ENCODE results near the gene DNAJC5G. TPM values are rescaled to one million over a fixed set of nuclear protein-coding genes. Genes with fewer than 3 reads are reported as not detected.

DNAJC5G gene
- total and polyA plus RNA-seq, 9 of the 15 experiments (the other 6 are each of a cell fraction or from before 2014, with no cell fraction given) = not detected

- TF ChIP-seq HDAC2 (IDR thresholded peaks at IDR 0.05) (no peak), ZNF24 (IDR thresholded peaks at IDR 0.05) (peak; percentile 39; the same call in 1 of the 2 replicates), ASH1L (IDR thresholded peaks at IDR 0.05; ENCODE audit: borderline replicate concordance, low read depth, partially characterized antibody) (no peak), SPI1 (IDR thresholded peaks at IDR 0.05; ENCODE audit: borderline replicate concordance, low read depth, low read length) (peak; percentile 37; the same call in 1 of the 2 replicates), MTA3 (IDR thresholded peaks at IDR 0.05; ENCODE audit: borderline replicate concordance) (0 out of 2 replicates have a peak, but pooled peaks have one; percentile 28), ATF1 (CRISPR knock-in tag; IDR thresholded peaks at IDR 0.05) (no peak), ATF1 (tag; IDR thresholded peaks at IDR 0.05) (peak; percentile 38; the same call in 1 of the 2 replicates), JUND (IDR thresholded peaks at IDR 0.05; ENCODE audit: borderline replicate concordance, low read depth, low read length) (peak; percentile 64; the same call in 1 of the 2 replicates), JUND (tag; IDR thresholded peaks at IDR 0.05; ENCODE audit: borderline replicate concordance, low read depth, low read length) (peak; percentile 23; the same call in 1 of the 3 replicates), MLX (CRISPR knock-in tag; conservative IDR thresholded peaks at IDR 0.05) (no peak), ZNF668 (CRISPR knock-in tag; IDR thresholded peaks at IDR 0.05) (no peak), HEY1 (CRISPR knock-in tag; IDR thresholded peaks at IDR 0.05; ENCODE audit: borderline replicate concordance) (no peak), PHF8 (IDR thresholded peaks at IDR 0.05; ENCODE audit: borderline replicate concordance, low read length) (peak; percentile 9; the same call in 1 of the 2 replicates), HNRNPLL (IDR thresholded peaks at IDR 0.05; ENCODE audit: low read depth, low read length, poor library complexity, severe bottlenecking) (peak; percentile 28)
- TF ChIP-seq, protein P1, sequence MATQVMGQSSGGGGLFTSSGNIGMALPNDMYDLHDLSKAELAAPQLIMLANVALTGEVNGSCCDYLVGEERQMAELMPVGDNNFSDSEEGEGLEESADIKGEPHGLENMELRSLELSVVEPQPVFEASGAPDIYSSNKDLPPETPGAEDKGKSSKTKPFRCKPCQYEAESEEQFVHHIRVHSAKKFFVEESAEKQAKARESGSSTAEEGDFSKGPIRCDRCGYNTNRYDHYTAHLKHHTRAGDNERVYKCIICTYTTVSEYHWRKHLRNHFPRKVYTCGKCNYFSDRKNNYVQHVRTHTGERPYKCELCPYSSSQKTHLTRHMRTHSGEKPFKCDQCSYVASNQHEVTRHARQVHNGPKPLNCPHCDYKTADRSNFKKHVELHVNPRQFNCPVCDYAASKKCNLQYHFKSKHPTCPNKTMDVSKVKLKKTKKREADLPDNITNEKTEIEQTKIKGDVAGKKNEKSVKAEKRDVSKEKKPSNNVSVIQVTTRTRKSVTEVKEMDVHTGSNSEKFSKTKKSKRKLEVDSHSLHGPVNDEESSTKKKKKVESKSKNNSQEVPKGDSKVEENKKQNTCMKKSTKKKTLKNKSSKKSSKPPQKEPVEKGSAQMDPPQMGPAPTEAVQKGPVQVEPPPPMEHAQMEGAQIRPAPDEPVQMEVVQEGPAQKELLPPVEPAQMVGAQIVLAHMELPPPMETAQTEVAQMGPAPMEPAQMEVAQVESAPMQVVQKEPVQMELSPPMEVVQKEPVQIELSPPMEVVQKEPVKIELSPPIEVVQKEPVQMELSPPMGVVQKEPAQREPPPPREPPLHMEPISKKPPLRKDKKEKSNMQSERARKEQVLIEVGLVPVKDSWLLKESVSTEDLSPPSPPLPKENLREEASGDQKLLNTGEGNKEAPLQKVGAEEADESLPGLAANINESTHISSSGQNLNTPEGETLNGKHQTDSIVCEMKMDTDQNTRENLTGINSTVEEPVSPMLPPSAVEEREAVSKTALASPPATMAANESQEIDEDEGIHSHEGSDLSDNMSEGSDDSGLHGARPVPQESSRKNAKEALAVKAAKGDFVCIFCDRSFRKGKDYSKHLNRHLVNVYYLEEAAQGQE (IDR thresholded peaks at IDR 0.05; ENCODE audit: borderline replicate concordance) = peak; percentile 94
- TF ChIP-seq, protein P1 (CRISPR knock-in tag; IDR thresholded peaks at IDR 0.05; ENCODE audit: low read depth) = no peak
- TF ChIP-seq, protein P2, sequence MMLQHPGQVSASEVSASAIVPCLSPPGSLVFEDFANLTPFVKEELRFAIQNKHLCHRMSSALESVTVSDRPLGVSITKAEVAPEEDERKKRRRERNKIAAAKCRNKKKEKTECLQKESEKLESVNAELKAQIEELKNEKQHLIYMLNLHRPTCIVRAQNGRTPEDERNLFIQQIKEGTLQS (IDR thresholded peaks at IDR 0.05) = no peak
- TF ChIP-seq, protein P2 (CRISPR knock-in tag; conservative IDR thresholded peaks at IDR 0.05) = 0 out of 2 replicates have a peak, but pooled peaks have one; percentile 38
These were observed 25.2 kb upstream of the DNAJC5G start (continued) for GRCh38 chr2:27249891-27250651.

Measured in K562 (cell line).